Liver (tissue), 3 donors: Measurements from ENCODE around the gene PARVB.

Experiments
- JUND ChIP-seq, 2 donors: IDR thresholded peaks; 2 replicates each; pipeline ENCODE4 v1.6.1; 2016; ENCODE audit warnings: antibody characterized with exemption in 2 of 2
- RXRA ChIP-seq, 2 donors: IDR thresholded peaks; 2 replicates each; pipeline ENCODE4 v1.6.1; 2017 to 2018; ENCODE audit warnings: antibody characterized with exemption in 2 of 2, mild to moderate bottlenecking in 1 of 2
- SP1 ChIP-seq: IDR thresholded peaks from 2 replicates; pipeline ENCODE4 v1.6.1; 2018; ENCODE audit warnings: antibody characterized with exemption, mild to moderate bottlenecking
- TAF1 ChIP-seq: conservative IDR thresholded peaks from 2 replicates; pipeline ENCODE4 v1.6.1; 2016; ENCODE audit warnings: antibody characterized with exemption, mild to moderate bottlenecking
- TF ChIP-seq, protein P1 (sequence below): fragments of 150-350 bp; IDR thresholded peaks from 2 replicates; pipeline ENCODE4 v1.5.1; 2017; ENCODE audit warnings: improper control_type of control experiment, low read depth, low read length; ENCODE audit not compliant: missing input control
- TF ChIP-seq, protein P2 (sequence below): IDR thresholded peaks from 2 replicates; pipeline ENCODE4 v1.6.1; 2016; ENCODE audit warnings: antibody characterized with exemption
- TF ChIP-seq, protein P3 (sequence below): IDR thresholded peaks from 2 replicates; pipeline ENCODE4 v1.6.1; 2016; ENCODE audit warnings: antibody characterized with exemption, mild to moderate bottlenecking
- donor health status: healthy.
- donor health status: healthy.

DNA sequence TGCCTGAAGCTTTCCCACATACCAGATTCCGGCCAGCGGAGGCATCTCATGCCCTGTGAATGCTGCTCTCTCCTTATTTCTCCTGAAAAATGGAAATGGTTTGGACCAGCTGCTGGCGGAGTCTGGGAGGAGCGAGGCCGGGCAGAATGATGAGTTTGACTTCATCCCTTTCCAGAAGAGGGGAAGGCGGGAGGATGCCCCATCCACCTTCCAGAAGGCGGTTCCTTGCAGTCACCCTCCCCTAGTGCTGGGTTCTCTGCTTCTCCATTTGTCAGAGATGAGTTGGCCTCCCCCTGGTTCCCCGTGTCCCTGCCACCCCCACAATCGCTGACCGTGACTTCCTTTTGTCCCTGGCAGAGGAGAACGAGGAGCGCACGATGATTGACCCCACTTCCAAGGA, 75.6 kb downstream of the PARVB start:
- TF ChIP-seq TAF1 (no peak), JUND (IDR thresholded peaks at IDR 0.05) (no peak), SP1 (no peak), RXRA (IDR thresholded peaks at IDR 0.05) (no peak)
- TF ChIP-seq, protein P1, sequence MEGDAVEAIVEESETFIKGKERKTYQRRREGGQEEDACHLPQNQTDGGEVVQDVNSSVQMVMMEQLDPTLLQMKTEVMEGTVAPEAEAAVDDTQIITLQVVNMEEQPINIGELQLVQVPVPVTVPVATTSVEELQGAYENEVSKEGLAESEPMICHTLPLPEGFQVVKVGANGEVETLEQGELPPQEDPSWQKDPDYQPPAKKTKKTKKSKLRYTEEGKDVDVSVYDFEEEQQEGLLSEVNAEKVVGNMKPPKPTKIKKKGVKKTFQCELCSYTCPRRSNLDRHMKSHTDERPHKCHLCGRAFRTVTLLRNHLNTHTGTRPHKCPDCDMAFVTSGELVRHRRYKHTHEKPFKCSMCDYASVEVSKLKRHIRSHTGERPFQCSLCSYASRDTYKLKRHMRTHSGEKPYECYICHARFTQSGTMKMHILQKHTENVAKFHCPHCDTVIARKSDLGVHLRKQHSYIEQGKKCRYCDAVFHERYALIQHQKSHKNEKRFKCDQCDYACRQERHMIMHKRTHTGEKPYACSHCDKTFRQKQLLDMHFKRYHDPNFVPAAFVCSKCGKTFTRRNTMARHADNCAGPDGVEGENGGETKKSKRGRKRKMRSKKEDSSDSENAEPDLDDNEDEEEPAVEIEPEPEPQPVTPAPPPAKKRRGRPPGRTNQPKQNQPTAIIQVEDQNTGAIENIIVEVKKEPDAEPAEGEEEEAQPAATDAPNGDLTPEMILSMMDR, result no peak
- TF ChIP-seq, protein P2, sequence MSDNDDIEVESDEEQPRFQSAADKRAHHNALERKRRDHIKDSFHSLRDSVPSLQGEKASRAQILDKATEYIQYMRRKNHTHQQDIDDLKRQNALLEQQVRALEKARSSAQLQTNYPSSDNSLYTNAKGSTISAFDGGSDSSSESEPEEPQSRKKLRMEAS, result no peak
- TF ChIP-seq, protein P3, sequence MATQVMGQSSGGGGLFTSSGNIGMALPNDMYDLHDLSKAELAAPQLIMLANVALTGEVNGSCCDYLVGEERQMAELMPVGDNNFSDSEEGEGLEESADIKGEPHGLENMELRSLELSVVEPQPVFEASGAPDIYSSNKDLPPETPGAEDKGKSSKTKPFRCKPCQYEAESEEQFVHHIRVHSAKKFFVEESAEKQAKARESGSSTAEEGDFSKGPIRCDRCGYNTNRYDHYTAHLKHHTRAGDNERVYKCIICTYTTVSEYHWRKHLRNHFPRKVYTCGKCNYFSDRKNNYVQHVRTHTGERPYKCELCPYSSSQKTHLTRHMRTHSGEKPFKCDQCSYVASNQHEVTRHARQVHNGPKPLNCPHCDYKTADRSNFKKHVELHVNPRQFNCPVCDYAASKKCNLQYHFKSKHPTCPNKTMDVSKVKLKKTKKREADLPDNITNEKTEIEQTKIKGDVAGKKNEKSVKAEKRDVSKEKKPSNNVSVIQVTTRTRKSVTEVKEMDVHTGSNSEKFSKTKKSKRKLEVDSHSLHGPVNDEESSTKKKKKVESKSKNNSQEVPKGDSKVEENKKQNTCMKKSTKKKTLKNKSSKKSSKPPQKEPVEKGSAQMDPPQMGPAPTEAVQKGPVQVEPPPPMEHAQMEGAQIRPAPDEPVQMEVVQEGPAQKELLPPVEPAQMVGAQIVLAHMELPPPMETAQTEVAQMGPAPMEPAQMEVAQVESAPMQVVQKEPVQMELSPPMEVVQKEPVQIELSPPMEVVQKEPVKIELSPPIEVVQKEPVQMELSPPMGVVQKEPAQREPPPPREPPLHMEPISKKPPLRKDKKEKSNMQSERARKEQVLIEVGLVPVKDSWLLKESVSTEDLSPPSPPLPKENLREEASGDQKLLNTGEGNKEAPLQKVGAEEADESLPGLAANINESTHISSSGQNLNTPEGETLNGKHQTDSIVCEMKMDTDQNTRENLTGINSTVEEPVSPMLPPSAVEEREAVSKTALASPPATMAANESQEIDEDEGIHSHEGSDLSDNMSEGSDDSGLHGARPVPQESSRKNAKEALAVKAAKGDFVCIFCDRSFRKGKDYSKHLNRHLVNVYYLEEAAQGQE, result no peak
